ENCODE data around the gene FATE1. TPM values are rescaled to one million over a fixed set of nuclear protein-coding genes. Genes with fewer than 3 reads are reported as not detected.
A peak's percentile ranks its signal among the peaks of the same experiment; 100 is the strongest.

Gene FATE1
- polyA plus RNA-seq, 1 donor from 2014 or later: not detected

DNA sequence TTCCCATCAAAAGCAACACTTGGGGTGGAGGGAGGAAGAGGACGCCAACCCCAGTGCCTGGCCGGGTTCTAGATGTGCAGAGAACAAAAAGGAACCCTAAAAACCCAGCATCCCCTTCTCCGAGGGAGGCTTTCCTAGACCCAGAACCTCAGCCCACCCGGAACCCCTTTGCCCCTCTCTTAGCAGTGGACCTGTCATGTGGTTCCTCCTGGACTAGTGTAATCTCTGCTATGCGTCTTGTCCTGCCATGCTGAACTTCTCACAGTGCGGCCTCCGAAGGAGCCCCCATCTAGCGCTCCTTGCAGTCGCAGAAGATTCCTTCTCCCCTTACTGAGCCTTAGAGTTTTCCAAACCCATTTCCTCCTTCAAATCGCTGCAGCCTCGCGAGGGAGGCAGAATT lies 21.7 kb upstream of the FATE1 start:
- H3K27me3 ChIP-seq (ENCODE audit: insufficient read depth, low read depth, low read length): no peaks in the 10 kb centered on the region
- H3K4me2 ChIP-seq (ENCODE audit: low read length): no peak overlapping the region
- H3K9me2 ChIP-seq (ENCODE audit: insufficient read depth, low read length): no peaks in the 10 kb centered on the region
- H3K79me2 ChIP-seq (replicated peaks; ENCODE audit: insufficient read depth, low read length): no peaks in the 10 kb centered on the region
- H3K4me3 ChIP-seq (ENCODE audit: low read length): no peak overlapping the region
- H3K9me3 ChIP-seq (ENCODE audit: low read length): no peaks in the 10 kb centered on the region
- no peaks in the 10 kb centered on the region for H3K36me3 ChIP-seq (ENCODE audit: insufficient read depth, low read length)
- H3K9ac ChIP-seq (ENCODE audit: low read length): no peak overlapping the region
- TF ChIP-seq MXI1 (conservative IDR thresholded peaks at IDR 0.05; ENCODE audit: poor library complexity, severe bottlenecking): no peak
- TF ChIP-seq, protein P1, sequence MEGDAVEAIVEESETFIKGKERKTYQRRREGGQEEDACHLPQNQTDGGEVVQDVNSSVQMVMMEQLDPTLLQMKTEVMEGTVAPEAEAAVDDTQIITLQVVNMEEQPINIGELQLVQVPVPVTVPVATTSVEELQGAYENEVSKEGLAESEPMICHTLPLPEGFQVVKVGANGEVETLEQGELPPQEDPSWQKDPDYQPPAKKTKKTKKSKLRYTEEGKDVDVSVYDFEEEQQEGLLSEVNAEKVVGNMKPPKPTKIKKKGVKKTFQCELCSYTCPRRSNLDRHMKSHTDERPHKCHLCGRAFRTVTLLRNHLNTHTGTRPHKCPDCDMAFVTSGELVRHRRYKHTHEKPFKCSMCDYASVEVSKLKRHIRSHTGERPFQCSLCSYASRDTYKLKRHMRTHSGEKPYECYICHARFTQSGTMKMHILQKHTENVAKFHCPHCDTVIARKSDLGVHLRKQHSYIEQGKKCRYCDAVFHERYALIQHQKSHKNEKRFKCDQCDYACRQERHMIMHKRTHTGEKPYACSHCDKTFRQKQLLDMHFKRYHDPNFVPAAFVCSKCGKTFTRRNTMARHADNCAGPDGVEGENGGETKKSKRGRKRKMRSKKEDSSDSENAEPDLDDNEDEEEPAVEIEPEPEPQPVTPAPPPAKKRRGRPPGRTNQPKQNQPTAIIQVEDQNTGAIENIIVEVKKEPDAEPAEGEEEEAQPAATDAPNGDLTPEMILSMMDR (IDR thresholded peaks at IDR 0.05; ENCODE audit: poor library complexity, severe bottlenecking): no peak
- TF ChIP-seq RAD21 (conservative IDR thresholded peaks at IDR 0.05): no peak
- TF ChIP-seq EP300 (conservative IDR thresholded peaks at IDR 0.05; ENCODE audit: poor library complexity, severe bottlenecking): no peak
- TF ChIP-seq SMC3 (conservative IDR thresholded peaks at IDR 0.05; ENCODE audit: poor library complexity): no peak
- no peak for TF ChIP-seq POLR2AphosphoS5 (IDR thresholded peaks at IDR 0.05)
- no peak for TF ChIP-seq EZH2 (IDR thresholded peaks at IDR 0.05; ENCODE audit: borderline replicate concordance, insufficient read depth, low read length, poor library complexity, severe bottlenecking)
- no peak for TF ChIP-seq TAF1 (IDR thresholded peaks at IDR 0.05; ENCODE audit: low read depth)
- no peak overlapping the region for H3K27ac ChIP-seq (ENCODE audit: low read length)
- no peaks in the 10 kb centered on the region for H4K20me1 ChIP-seq (ENCODE audit: insufficient read depth)
- H3F3A ChIP-seq (ENCODE audit: insufficient read depth, low read length, poor library complexity, severe bottlenecking): no peaks in the 10 kb centered on the region
- no peak overlapping the region for H2AFZ ChIP-seq (ENCODE audit: low read depth, low read length)

DNA sequence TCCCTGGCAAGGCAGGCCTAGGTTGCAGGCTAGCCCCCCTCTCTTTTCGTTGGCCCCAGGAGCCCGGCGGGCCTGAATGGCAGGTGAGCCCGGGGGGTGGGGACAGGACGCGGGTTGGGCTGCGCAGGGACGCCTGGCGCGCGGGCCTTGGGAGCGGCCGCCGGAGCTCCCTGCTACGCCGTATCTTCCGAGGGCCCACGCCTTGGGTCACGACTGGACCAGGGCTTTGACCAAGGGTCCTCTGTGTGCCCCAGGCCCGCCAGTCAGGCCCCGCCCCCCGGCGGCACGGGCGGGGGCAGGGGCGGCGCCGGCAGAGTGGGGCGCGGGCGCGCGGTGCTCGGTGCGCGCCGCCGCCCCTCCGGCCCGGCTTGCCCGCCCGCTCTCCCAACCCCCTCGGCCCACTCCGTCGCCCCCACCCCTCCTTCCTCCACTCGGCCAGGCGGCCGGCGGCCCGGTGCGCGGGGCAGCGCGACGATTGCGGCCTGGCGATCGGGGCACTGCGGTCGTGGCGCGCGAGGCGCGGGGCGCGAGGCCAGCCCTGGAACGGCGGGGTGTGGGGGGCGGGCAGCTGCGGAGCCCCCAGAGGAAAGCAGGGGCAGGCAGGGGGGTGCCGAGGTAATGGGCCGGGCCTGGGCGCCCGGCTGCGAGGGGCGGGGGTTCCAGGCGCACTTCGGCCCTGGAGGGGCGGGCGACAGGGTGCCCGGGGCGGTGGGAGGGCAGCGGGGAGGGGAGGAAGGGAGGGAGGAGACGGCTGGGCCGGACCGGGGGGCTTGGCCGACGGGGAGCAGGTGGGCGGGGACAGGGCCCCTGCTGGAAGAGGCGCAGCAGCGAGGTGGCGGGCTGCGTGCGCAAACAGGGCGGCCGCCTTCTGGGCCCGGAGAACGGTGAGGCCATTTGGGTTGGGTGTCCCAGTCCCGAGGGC lies 20.9 kb upstream of the FATE1 start, which contains the start of gene PRRG3:
Gene PRRG3 (plus strand): TSS at position 798 of the 922 bp plus-strand sequence. CDS start 3,357 bp downstream, outside the sequence.
- H3K4me2 ChIP-seq (ENCODE audit: low read length): no peak within 1 kb of the TSS
- no peaks in the 10 kb centered on the region for H3K79me2 ChIP-seq (replicated peaks; ENCODE audit: insufficient read depth, low read length)
- no peaks in the 10 kb centered on the region for H3K27me3 ChIP-seq (ENCODE audit: insufficient read depth, low read depth, low read length)
- H2AFZ ChIP-seq (ENCODE audit: low read depth, low read length): no peak within 1 kb of the TSS
- H3K27ac ChIP-seq (ENCODE audit: low read length): peak within 1 kb of the TSS; percentile 42
- no peaks in the 10 kb centered on the region for H3K9me3 ChIP-seq (ENCODE audit: low read length)
- H3K9me2 ChIP-seq (ENCODE audit: insufficient read depth, low read length): no peaks in the 10 kb centered on the region
- H3F3A ChIP-seq (ENCODE audit: insufficient read depth, low read length, poor library complexity, severe bottlenecking): no peaks in the 10 kb centered on the region
- H4K20me1 ChIP-seq (ENCODE audit: insufficient read depth): no peaks in the 10 kb centered on the region
- peak within 1 kb of the TSS; percentile 38 for H3K4me3 ChIP-seq (ENCODE audit: low read length)
- no peaks in the 10 kb centered on the region for H3K36me3 ChIP-seq (ENCODE audit: insufficient read depth, low read length)
- H3K9ac ChIP-seq (ENCODE audit: low read length): peak within 1 kb of the TSS; percentile 5
- TF ChIP-seq MXI1 (conservative IDR thresholded peaks at IDR 0.05; ENCODE audit: poor library complexity, severe bottlenecking) (no peak), TAF1 (IDR thresholded peaks at IDR 0.05; ENCODE audit: low read depth) (no peak), RAD21 (conservative IDR thresholded peaks at IDR 0.05) (no peak), EP300 (conservative IDR thresholded peaks at IDR 0.05; ENCODE audit: poor library complexity, severe bottlenecking) (no peak), SMC3 (conservative IDR thresholded peaks at IDR 0.05; ENCODE audit: poor library complexity) (no peak), EZH2 (IDR thresholded peaks at IDR 0.05; ENCODE audit: borderline replicate concordance, insufficient read depth, low read length, poor library complexity, severe bottlenecking) (no peak), POLR2AphosphoS5 (IDR thresholded peaks at IDR 0.05) (no peak)
- TF ChIP-seq, protein P1 (IDR thresholded peaks at IDR 0.05; ENCODE audit: poor library complexity, severe bottlenecking): no peak
- TF ChIP-seq, protein P2, sequence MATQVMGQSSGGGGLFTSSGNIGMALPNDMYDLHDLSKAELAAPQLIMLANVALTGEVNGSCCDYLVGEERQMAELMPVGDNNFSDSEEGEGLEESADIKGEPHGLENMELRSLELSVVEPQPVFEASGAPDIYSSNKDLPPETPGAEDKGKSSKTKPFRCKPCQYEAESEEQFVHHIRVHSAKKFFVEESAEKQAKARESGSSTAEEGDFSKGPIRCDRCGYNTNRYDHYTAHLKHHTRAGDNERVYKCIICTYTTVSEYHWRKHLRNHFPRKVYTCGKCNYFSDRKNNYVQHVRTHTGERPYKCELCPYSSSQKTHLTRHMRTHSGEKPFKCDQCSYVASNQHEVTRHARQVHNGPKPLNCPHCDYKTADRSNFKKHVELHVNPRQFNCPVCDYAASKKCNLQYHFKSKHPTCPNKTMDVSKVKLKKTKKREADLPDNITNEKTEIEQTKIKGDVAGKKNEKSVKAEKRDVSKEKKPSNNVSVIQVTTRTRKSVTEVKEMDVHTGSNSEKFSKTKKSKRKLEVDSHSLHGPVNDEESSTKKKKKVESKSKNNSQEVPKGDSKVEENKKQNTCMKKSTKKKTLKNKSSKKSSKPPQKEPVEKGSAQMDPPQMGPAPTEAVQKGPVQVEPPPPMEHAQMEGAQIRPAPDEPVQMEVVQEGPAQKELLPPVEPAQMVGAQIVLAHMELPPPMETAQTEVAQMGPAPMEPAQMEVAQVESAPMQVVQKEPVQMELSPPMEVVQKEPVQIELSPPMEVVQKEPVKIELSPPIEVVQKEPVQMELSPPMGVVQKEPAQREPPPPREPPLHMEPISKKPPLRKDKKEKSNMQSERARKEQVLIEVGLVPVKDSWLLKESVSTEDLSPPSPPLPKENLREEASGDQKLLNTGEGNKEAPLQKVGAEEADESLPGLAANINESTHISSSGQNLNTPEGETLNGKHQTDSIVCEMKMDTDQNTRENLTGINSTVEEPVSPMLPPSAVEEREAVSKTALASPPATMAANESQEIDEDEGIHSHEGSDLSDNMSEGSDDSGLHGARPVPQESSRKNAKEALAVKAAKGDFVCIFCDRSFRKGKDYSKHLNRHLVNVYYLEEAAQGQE (IDR thresholded peaks at IDR 0.05; ENCODE audit: borderline replicate concordance): no peak
